Omental fat pad (tissue), 4 donors: ENCODE measurements around the gene ARHGEF26. TPM values are rescaled to one million over a fixed set of nuclear protein-coding genes. Genes with fewer than 3 reads are reported as not detected.

Source experiments
- ATAC-seq: fragments of 150-250 bp; one replicate; pipeline ENCODE4 v1.9.1; 2016; ENCODE audit warnings: mild to moderate bottlenecking, moderate library complexity; ENCODE audit not compliant: low FRiP score
- DNase-seq: peaks from one replicate; pipeline ENCODE4 v3.0.0-alpha.2; 2019; ENCODE audit warnings: low spot score
- CTCF ChIP-seq, 3 donors: fragments of 450-650 bp; IDR thresholded peaks; one replicate each; pipeline ENCODE4 v1.5.1; 2016 to 2017; ENCODE audit warnings: antibody characterized with exemption in 3 of 3, mild to moderate bottlenecking in 3 of 3, moderate library complexity in 2 of 3
- total RNA-seq, 4 donors: library from RNA; depleted of rRNA; stranded (reverse); fragments of >200 nt; gene quantifications; one replicate each; pipeline ENCODE4 v1.1.0, GENCODE V29; 2016

The ARHGEF26 gene
- total RNA-seq, 4 donors from 2014 or later: 12.0 to 26.9 (median 14.1) TPM

DNA sequence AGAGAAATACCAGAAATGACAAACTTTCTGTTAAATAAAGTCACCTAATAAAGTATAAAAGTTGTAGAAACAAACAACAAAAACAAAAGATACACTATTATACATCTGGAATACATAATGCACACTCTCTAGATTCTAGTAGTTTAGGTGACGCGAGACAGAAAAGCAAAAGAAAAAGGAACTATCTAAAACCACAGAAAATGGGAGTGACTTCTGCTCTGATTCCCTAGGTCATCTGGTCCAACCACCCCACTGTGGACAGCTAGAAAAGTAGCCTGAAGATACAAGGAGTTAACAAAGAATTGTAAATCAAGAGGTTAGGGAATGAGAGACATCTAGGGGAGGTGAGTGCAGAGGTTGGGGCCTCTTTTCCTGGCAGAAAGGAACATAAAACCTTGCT, 164.0 kb downstream of the ARHGEF26 start:
- no peak for TF ChIP-seq CTCF (IDR thresholded peaks at IDR 0.05)
- ATAC-seq (no peak), DNase-seq (no peak)

- no peak for TF ChIP-seq CTCF (IDR thresholded peaks at IDR 0.05)
- ATAC-seq (no peak), DNase-seq (no peak)
Observed at GRCh38 chr3:154290187-154290586, 169.0 kb downstream of the ARHGEF26 start.

- ATAC-seq (no peak), DNase-seq (no peak)
- no peak for TF ChIP-seq CTCF (IDR thresholded peaks at IDR 0.05)
Observed at GRCh38 chr3:154294016-154294415, 172.8 kb downstream of the ARHGEF26 start.

- ATAC-seq (no peak), DNase-seq (no peak)
- TF ChIP-seq CTCF (IDR thresholded peaks at IDR 0.05): no peak
Observed at GRCh38 chr3:154301561-154301960, 180.4 kb downstream of the ARHGEF26 start.

GRCh38 chr3:154304116-154304786, 183.1 kb downstream of the ARHGEF26 start:
- ATAC-seq: no peak
- TF ChIP-seq CTCF (IDR thresholded peaks at IDR 0.05): no peak
- DNase-seq: no peak

- ATAC-seq: no peak
- no peak for DNase-seq
- no peak for TF ChIP-seq CTCF (IDR thresholded peaks at IDR 0.05)
Observed at GRCh38 chr3:154304936-154305335, 183.7 kb downstream of the ARHGEF26 start.

- DNase-seq (no peak), ATAC-seq (no peak)
- no peak for TF ChIP-seq CTCF (IDR thresholded peaks at IDR 0.05)
Observed at GRCh38 chr3:154307363-154307762, 186.2 kb downstream of the ARHGEF26 start.
